Neural cell (in vitro differentiated cells): ENCODE data around the gene EML4.

Source experiments
- CTCF ChIP-seq: fragments of 450-650 bp; IDR thresholded peaks from 2 replicates; pipeline ENCODE4 v1.5.1; 2014; ENCODE audit warnings: antibody characterized with exemption, mild to moderate bottlenecking, moderate library complexity; ENCODE audit not compliant: poor library complexity, severe bottlenecking
- EP300 ChIP-seq: fragments of 450-650 bp; conservative IDR thresholded peaks from 2 replicates; pipeline ENCODE4 v1.6.1; 2014; ENCODE audit warnings: antibody characterized with exemption, mild to moderate bottlenecking, moderate library complexity; ENCODE audit not compliant: poor library complexity, severe bottlenecking
- RAD21 ChIP-seq: fragments of 450-650 bp; conservative IDR thresholded peaks from 2 replicates; pipeline ENCODE4 v1.6.1; 2014; ENCODE audit warnings: antibody characterized with exemption, mild to moderate bottlenecking, moderate library complexity

- TF ChIP-seq CTCF, result no peak
- no peak for TF ChIP-seq EP300
- TF ChIP-seq RAD21, result no peak
Measured at GRCh38 chr2:42128721-42129486, 40.2 kb upstream of the EML4 start.
